PC-9 (cell line): ENCODE results near the gene APOBEC3B.
"Not testable (repeated sequence)": the region's sequence is repeated elsewhere in the genome, so short reads cannot be mapped to it uniquely, and the experiment has no call there.

Experiments used
- CTCF ChIP-seq: fragments of 200-600 bp; sonication (generic); conservative IDR thresholded peaks from 2 replicates; pipeline ENCODE4 v1.6.1; 2017; ENCODE audit warnings: mixed run types, antibody characterized with exemption, mild to moderate bottlenecking, moderate library complexity
- EZH2 ChIP-seq: fragments of 200-600 bp; sonication (generic); IDR thresholded peaks from 2 replicates; pipeline ENCODE4 v1.8.0; 2017; ENCODE audit warnings: antibody characterized with exemption, low read depth

GRCh38 chr22:39040538-39041296, 58.6 kb downstream of the APOBEC3B start, which contains the start of gene APOBEC3F:
- not testable (repeated sequence) for TF ChIP-seq CTCF, EZH2
